Panc1 (cell line): Measurements from ENCODE around the gene FA2H. TPM values are rescaled to one million over a fixed set of nuclear protein-coding genes. Genes with fewer than 3 reads are reported as not detected.

Source experiments
- ATAC-seq: fragments of 200-7000 bp; cut with Tn5 transposase; 2 replicates; pipeline ENCODE4 v1.9.1; 2020; ENCODE audit warnings: mild to moderate bottlenecking, moderate library complexity
- BruUV-seq: library from RNA; stranded (reverse); fragments of 400-500 nt; replicated peaks from 2 replicates; lab custom pipeline; 2021; lab: Mats Ljungman, UMichigan
- CTCF ChIA-PET: fragments of 300-600 bp; sonication (Branson Sonifier 250); formaldehyde crosslinking; loops from one replicate; lab custom pipeline; 2022; ENCODE audit warnings: antibody characterized with exemption; lab: Charles Lee
- POLR2A ChIA-PET: fragments of 300-600 bp; sonication (Branson Sonifier 250); formaldehyde crosslinking; loops from one replicate; lab custom pipeline; 2022; ENCODE audit warnings: antibody characterized with exemption; lab: Charles Lee
- DNase-seq: peaks from one replicate; pipeline ENCODE4 v3.0.0-alpha.2; 2010; ENCODE audit warnings: low read depth, low spot score
- H3K27ac ChIP-seq: 2 replicates; pipeline ENCODE4 v1.5.1; 2011; ENCODE audit warnings: mild to moderate bottlenecking, low read length, inconsistent platforms
- H3K27me3 ChIP-seq: fragments of 200-500 bp; sonication (Bioruptor generic); 2 replicates; pipeline ENCODE4 v1.6.0; 2014; ENCODE audit warnings: low read length, inconsistent platforms; ENCODE audit not compliant: control insufficient read depth, insufficient read depth
- H3K36me3 ChIP-seq: fragments of 200-500 bp; sonication (Bioruptor generic); 2 replicates; pipeline ENCODE4 v1.5.1; 2014; ENCODE audit warnings: inconsistent platforms, mild to moderate bottlenecking, low read length, moderate library complexity; ENCODE audit not compliant: control insufficient read depth, insufficient read depth
- H3K4me1 ChIP-seq: 2 replicates; pipeline ENCODE4 v1.5.1; 2011; ENCODE audit warnings: inconsistent platforms, mild to moderate bottlenecking, low read length, moderate library complexity; ENCODE audit not compliant: control insufficient read depth, insufficient read depth
- H3K4me3 ChIP-seq, 2 experiments: 2 replicates each; pipeline ENCODE4 v1.5.1; 2011 to 2012; ENCODE audit warnings: low read depth in 2 of 2, low read length in 2 of 2, mild to moderate bottlenecking in 2 of 2, inconsistent platforms in 1 of 2, moderate library complexity in 1 of 2
- H3K9me3 ChIP-seq: fragments of 200-500 bp; sonication (Bioruptor generic); 2 replicates; pipeline ENCODE4 v1.5.1; 2014; ENCODE audit warnings: low read depth, mild to moderate bottlenecking, inconsistent platforms, low read length, moderate library complexity; ENCODE audit not compliant: control insufficient read depth, insufficient read depth
- POLR2AphosphoS5 ChIP-seq: IDR thresholded peaks from 2 replicates; pipeline ENCODE4 v1.6.1; 2012; ENCODE audit warnings: mild to moderate bottlenecking, low read depth, low read length, moderate library complexity
- SIN3A ChIP-seq: IDR thresholded peaks from 2 replicates; pipeline ENCODE4 v1.6.1; 2012; ENCODE audit warnings: low read depth, mild to moderate bottlenecking, low read length, moderate library complexity, borderline replicate concordance; ENCODE audit not compliant: insufficient read depth
- TCF7L2 ChIP-seq: IDR thresholded peaks from 2 replicates; pipeline ENCODE4 v1.6.1; 2011; ENCODE audit warnings: mild to moderate bottlenecking, low read depth, low read length, inconsistent platforms
- in situ Hi-C: cut with HindIII; loops from 2 replicates; pipeline ENCODE4 v1.10.0; 2016; ENCODE audit warnings: low sequenced_read_pairs, low pct_unique_long_range_greater_than_20kb
- intact Hi-C: fragments of 100-400 bp; cut with micrococcal nuclease; formaldehyde crosslinking; loops from one replicate; pipeline ENCODE4 v1.10.0; 2022; ENCODE audit not compliant: unreplicated experiment
- total RNA-seq: library from RNA; stranded (reverse); gene quantifications from one replicate; pipeline ENCODE4 v1.2.1, GENCODE V29; 2021; ENCODE audit not compliant: unreplicated experiment
- TF ChIP-seq, protein P1 (sequence below): fragments of 450-650 bp; IDR thresholded peaks from 2 replicates; pipeline ENCODE4 v1.5.1; 2017; ENCODE audit warnings: mild to moderate bottlenecking
- TF ChIP-seq, protein P2 (sequence below), 2 experiments: IDR thresholded peaks; 2 replicates each; pipeline ENCODE4 v1.6.1; 2011 to 2012; ENCODE audit warnings: low read depth in 2 of 2, control low read depth in 1 of 2, low read length in 1 of 2, mild to moderate bottlenecking in 1 of 2, moderate library complexity in 1 of 2; ENCODE audit not compliant: insufficient read depth in 1 of 2

FA2H gene
- total RNA-seq, 1 experiment from 2014 or later = 0.15 TPM

DNA sequence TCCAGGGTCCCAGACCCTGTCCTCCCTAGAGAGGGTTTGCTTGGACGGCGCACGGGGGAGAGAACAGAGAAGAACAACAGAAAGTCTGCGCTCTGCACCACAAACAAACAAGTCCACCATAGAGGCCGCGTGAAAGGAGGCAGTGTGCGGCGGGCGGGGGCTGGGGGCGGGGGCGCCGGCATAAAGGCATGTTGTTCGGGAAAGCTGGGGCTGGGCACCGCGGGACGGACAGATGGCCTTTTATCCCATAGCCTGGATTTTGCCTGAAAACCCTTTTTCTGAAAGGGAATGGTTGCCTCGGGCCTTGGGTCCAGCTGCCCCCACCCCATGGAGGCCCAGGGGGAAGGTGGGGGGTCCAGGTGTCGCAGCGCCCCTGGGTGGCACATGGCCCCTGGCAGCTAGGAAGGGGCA, 26.0 kb downstream of the FA2H start:
- intact Hi-C loops = no loop called here
- CTCF ChIA-PET = interaction anchor here (0.9 kb wide), 1 partner anchor 31 kb away, joined by 3 read pairs; no protein-coding TSS in a partner anchor

DNA sequence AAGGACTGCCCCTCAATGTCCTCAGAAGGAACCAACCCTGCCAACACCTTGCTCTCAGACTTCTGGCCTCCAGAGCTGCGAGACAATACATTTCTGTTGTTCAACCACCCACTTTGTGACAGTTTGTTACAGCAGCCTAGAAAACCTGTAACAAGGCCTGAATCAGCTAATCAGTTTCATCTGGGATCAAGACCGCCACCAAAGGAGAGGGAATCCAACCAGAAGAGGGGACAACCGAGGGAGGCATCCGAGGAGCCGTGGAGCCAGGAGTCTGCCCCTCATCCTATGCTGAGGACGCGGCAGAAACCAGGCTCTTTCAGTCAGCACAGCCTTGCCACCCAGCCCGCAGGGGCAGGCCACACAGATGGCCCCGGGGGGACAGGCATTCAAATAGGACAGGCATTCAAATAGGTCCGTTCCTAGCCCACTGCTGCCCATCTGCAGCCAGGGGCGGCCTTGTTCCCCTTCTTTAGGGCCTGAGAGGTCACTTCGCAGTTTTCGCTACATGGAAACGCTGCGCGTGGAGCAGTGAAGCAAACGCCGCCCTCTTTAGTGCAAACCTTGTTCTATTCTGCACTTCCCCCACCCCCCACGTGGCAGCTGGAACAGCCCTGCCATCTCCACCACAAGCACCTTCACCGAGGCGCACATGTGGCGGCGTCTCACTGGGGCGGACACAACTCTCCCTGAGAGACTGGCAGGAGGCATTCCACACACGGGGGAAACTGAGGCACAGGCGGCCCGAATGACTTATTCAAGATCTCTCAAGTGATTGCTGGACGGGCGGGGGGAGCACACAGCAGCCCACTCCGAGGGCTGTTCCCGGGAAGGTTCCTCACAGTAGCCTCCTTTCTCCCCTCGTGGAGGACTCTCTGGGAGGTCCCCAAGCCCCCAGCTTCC, 26.7 kb downstream of the FA2H start:
- no peak overlapping the region for H3K4me3 ChIP-seq
- TF ChIP-seq SIN3A (no peak), POLR2AphosphoS5 (no peak), TCF7L2 (no peak)
- TF ChIP-seq, protein P1, sequence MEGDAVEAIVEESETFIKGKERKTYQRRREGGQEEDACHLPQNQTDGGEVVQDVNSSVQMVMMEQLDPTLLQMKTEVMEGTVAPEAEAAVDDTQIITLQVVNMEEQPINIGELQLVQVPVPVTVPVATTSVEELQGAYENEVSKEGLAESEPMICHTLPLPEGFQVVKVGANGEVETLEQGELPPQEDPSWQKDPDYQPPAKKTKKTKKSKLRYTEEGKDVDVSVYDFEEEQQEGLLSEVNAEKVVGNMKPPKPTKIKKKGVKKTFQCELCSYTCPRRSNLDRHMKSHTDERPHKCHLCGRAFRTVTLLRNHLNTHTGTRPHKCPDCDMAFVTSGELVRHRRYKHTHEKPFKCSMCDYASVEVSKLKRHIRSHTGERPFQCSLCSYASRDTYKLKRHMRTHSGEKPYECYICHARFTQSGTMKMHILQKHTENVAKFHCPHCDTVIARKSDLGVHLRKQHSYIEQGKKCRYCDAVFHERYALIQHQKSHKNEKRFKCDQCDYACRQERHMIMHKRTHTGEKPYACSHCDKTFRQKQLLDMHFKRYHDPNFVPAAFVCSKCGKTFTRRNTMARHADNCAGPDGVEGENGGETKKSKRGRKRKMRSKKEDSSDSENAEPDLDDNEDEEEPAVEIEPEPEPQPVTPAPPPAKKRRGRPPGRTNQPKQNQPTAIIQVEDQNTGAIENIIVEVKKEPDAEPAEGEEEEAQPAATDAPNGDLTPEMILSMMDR = no peak
- TF ChIP-seq, protein P2, sequence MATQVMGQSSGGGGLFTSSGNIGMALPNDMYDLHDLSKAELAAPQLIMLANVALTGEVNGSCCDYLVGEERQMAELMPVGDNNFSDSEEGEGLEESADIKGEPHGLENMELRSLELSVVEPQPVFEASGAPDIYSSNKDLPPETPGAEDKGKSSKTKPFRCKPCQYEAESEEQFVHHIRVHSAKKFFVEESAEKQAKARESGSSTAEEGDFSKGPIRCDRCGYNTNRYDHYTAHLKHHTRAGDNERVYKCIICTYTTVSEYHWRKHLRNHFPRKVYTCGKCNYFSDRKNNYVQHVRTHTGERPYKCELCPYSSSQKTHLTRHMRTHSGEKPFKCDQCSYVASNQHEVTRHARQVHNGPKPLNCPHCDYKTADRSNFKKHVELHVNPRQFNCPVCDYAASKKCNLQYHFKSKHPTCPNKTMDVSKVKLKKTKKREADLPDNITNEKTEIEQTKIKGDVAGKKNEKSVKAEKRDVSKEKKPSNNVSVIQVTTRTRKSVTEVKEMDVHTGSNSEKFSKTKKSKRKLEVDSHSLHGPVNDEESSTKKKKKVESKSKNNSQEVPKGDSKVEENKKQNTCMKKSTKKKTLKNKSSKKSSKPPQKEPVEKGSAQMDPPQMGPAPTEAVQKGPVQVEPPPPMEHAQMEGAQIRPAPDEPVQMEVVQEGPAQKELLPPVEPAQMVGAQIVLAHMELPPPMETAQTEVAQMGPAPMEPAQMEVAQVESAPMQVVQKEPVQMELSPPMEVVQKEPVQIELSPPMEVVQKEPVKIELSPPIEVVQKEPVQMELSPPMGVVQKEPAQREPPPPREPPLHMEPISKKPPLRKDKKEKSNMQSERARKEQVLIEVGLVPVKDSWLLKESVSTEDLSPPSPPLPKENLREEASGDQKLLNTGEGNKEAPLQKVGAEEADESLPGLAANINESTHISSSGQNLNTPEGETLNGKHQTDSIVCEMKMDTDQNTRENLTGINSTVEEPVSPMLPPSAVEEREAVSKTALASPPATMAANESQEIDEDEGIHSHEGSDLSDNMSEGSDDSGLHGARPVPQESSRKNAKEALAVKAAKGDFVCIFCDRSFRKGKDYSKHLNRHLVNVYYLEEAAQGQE (IDR thresholded peaks at IDR 0.05; ENCODE audit: insufficient read depth in 1 of 2, low read depth in 2 of 2, low read length in 1 of 2) = no peak
- H3K27me3 ChIP-seq = no peaks in the 10 kb centered on the region
- no peaks in the 10 kb centered on the region for H3K36me3 ChIP-seq
- H3K9me3 ChIP-seq = no peaks in the 10 kb centered on the region
- ChIA-PET POLR2A (no interaction called here), CTCF (no interaction called here)
- no peaks in the 10 kb centered on the region; the same call in 1 of the 2 replicates for H3K4me1 ChIP-seq
- in situ Hi-C loops = no loop called here
- no peak for DNase-seq
- no peak for ATAC-seq
- H3K27ac ChIP-seq = no peak overlapping the region
- intact Hi-C loops = no loop called here
- BruUV-seq = no TSS peak

More for the DNA sequence above, 26.0 kb downstream of the FA2H start:
- DNase-seq (no peak), ATAC-seq (no peak)
- H3K4me1 ChIP-seq = no peaks in the 10 kb centered on the region
- no peak for TF ChIP-seq TCF7L2
- TF ChIP-seq, protein P2 (IDR thresholded peaks at IDR 0.05; ENCODE audit: insufficient read depth in 1 of 2, low read depth in 2 of 2, low read length in 1 of 2) = no peak
- TF ChIP-seq POLR2AphosphoS5 = no peak
- no peak for TF ChIP-seq SIN3A
- TF ChIP-seq, protein P1 = no peak
- in situ Hi-C loops = no loop called here
- POLR2A ChIA-PET = no interaction called here
- H3K4me3 ChIP-seq = no peak overlapping the region
- no peak overlapping the region for H3K27ac ChIP-seq
- H3K27me3 ChIP-seq = no peaks in the 10 kb centered on the region
- no TSS peak for BruUV-seq
- H3K9me3 ChIP-seq = no peaks in the 10 kb centered on the region
- no peaks in the 10 kb centered on the region for H3K36me3 ChIP-seq
